ENCODE results near the gene TENM3.
A peak's percentile ranks its signal among the peaks of the same experiment; 100 is the strongest.

TENM3 gene

GRCh38 chr4:182252220-182252619 is 9.0 kb downstream of the TENM3 start:
- no peak for DNase-seq

- no peak for DNase-seq
These were observed 11.0 kb downstream of the TENM3 start for GRCh38 chr4:182254026-182254780.

GRCh38 chr4:182255441-182256190 is 12.4 kb downstream of the TENM3 start:
- DNase-seq = no peak

- DNase-seq = no peak
These were observed 13.8 kb downstream of the TENM3 start for GRCh38 chr4:182257016-182257415.

GRCh38 chr4:182257503-182257902 is 14.3 kb downstream of the TENM3 start:
- DNase-seq = no peak

- no peak for DNase-seq
These were observed 15.3 kb downstream of the TENM3 start for GRCh38 chr4:182258441-182259000.

- DNase-seq = no peak
These were observed 18.5 kb downstream of the TENM3 start for GRCh38 chr4:182261651-182262223.

GRCh38 chr4:182263562-182263961 is 20.4 kb downstream of the TENM3 start:
- DNase-seq = no peak

GRCh38 chr4:182264139-182264752 is 21.0 kb downstream of the TENM3 start:
- no peak for DNase-seq

- no peak for DNase-seq
These were observed 22.7 kb downstream of the TENM3 start for GRCh38 chr4:182265881-182266280.

- no peak for DNase-seq
These were observed 23.8 kb downstream of the TENM3 start for GRCh38 chr4:182267048-182267447.

GRCh38 chr4:182268966-182269365 is 25.8 kb downstream of the TENM3 start:
- no peak for DNase-seq

GRCh38 chr4:182271731-182272130 is 28.5 kb downstream of the TENM3 start:
- no peak for DNase-seq

- no peak for DNase-seq
These were observed 28.9 kb downstream of the TENM3 start for GRCh38 chr4:182272151-182272550.

GRCh38 chr4:182273191-182273935 is 30.2 kb downstream of the TENM3 start:
- no peak for DNase-seq

- DNase-seq = no peak
These were observed 33.3 kb downstream of the TENM3 start for GRCh38 chr4:182276210-182277109.

GRCh38 chr4:182277377-182277776 is 34.2 kb downstream of the TENM3 start:
- no peak for DNase-seq

- no peak for DNase-seq
These were observed 35.5 kb downstream of the TENM3 start for GRCh38 chr4:182278729-182279128.

- DNase-seq = peak in 1 of 58 donors; percentile 25
These were observed 37.4 kb downstream of the TENM3 start for GRCh38 chr4:182280436-182281111.

Data from anterior cingulate cortex (tissue), 58 donors.